RPMI8226 (cell line): Measurements from ENCODE around the gene MTHFD2L.
"Not testable (repeated sequence)": the region's sequence is repeated elsewhere in the genome, so short reads cannot be mapped to it uniquely, and the experiment has no call there.

ENCODE experiments used
- DNase-seq: peaks from one replicate; pipeline ENCODE4 v3.0.0-alpha.2; 2015

Gene MTHFD2L

GRCh38 chr4:74311696-74312313 is 153.9 kb downstream of the MTHFD2L start:
- peak; percentile 51 for DNase-seq

GRCh38 chr4:74314329-74314728 is 156.4 kb downstream of the MTHFD2L start:
- DNase-seq: no peak

GRCh38 chr4:74314944-74315343 is 157.0 kb downstream of the MTHFD2L start:
- DNase-seq: no peak

- no peak for DNase-seq
Observed at GRCh38 chr4:74315376-74315775, 157.5 kb downstream of the MTHFD2L start.

GRCh38 chr4:74316397-74316796 is 158.5 kb downstream of the MTHFD2L start:
- no peak for DNase-seq

GRCh38 chr4:74317616-74318246 is 159.8 kb downstream of the MTHFD2L start:
- DNase-seq: no peak

GRCh38 chr4:74318276-74318675 is 160.4 kb downstream of the MTHFD2L start:
- DNase-seq: no peak

GRCh38 chr4:74319470-74319869 is 161.6 kb downstream of the MTHFD2L start:
- no peak for DNase-seq

- DNase-seq: peak; percentile 64
Observed at GRCh38 chr4:74320559-74321118, 162.7 kb downstream of the MTHFD2L start.

GRCh38 chr4:74322301-74322700 is 164.4 kb downstream of the MTHFD2L start:
- DNase-seq: no peak

GRCh38 chr4:74323663-74324062 is 165.7 kb downstream of the MTHFD2L start:
- no peak for DNase-seq

GRCh38 chr4:74324262-74324661 is 166.3 kb downstream of the MTHFD2L start:
- DNase-seq: no peak

GRCh38 chr4:74325886-74326285 is 168.0 kb downstream of the MTHFD2L start:
- DNase-seq: no peak

- DNase-seq: no peak
Observed at GRCh38 chr4:74327762-74328161, 169.8 kb downstream of the MTHFD2L start.

GRCh38 chr4:74328501-74328900 is 170.6 kb downstream of the MTHFD2L start:
- DNase-seq: no peak

- no peak for DNase-seq
Observed at GRCh38 chr4:74329307-74329706, 171.4 kb downstream of the MTHFD2L start.

GRCh38 chr4:74330295-74330750 is 172.4 kb downstream of the MTHFD2L start:
- DNase-seq: no peak

- no peak for DNase-seq
Observed at GRCh38 chr4:74331252-74331651, 173.3 kb downstream of the MTHFD2L start.

- DNase-seq: no peak
Observed at GRCh38 chr4:74331944-74332343, 174.0 kb downstream of the MTHFD2L start.

- no peak for DNase-seq
Observed at GRCh38 chr4:74334636-74335035, 176.7 kb downstream of the MTHFD2L start.

GRCh38 chr4:74335341-74336021 is 177.6 kb downstream of the MTHFD2L start:
- peak; percentile 66 for DNase-seq

- DNase-seq: no peak
Observed at GRCh38 chr4:74338792-74339333, 180.9 kb downstream of the MTHFD2L start.

GRCh38 chr4:74339501-74339900 is 181.6 kb downstream of the MTHFD2L start:
- no peak for DNase-seq

GRCh38 chr4:74340421-74340820 is 182.5 kb downstream of the MTHFD2L start:
- DNase-seq: not testable (repeated sequence)
